Measurements from ENCODE around the gene SCG3.

SCG3 gene

GRCh38 chr15:51709031-51709430 lies 27.7 kb downstream of the SCG3 start:
- H3K9me3 ChIP-seq (ENCODE audit: insufficient read depth, low read depth, low read length) = no peaks in the 10 kb centered on the region
- no peaks in the 10 kb centered on the region for H3K36me3 ChIP-seq (ENCODE audit: insufficient read depth, low read length)

DNA sequence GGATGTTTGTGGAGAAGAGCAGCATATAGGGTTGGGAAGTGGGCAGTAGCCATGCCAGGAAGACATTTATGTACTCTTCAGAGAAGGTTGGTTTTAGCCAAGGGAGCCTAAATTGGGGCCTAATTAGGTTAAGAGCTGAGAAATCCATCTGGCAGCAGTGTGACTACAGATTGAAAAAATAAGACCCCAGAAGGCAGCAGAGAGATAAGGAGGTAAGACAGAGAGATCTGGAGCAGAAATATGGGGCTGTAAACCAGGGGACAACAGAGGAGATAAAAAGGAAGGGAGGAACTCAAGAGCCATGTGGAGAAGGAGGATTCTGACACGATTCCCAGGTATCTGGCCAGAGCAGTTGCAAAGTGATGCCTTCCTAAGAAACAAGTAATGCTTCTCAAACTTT lies 32.9 kb downstream of the SCG3 start:
- TF ChIP-seq EZH2phosphoT487 (IDR thresholded peaks at IDR 0.05; ENCODE audit: borderline replicate concordance) (no peak), CTCF (conservative IDR thresholded peaks at IDR 0.05; ENCODE audit: low read length) (no peak)
- H3K79me2 ChIP-seq (ENCODE audit: insufficient read depth, low read length) = no peaks in the 10 kb centered on the region
- H3K4me3 ChIP-seq (ENCODE audit: low read length, poor library complexity, severe bottlenecking) = no peak overlapping the region
- no peak overlapping the region for H3K9ac ChIP-seq (ENCODE audit: low read depth, low read length, poor library complexity, severe bottlenecking)
- no peaks in the 10 kb centered on the region for H3F3A ChIP-seq (ENCODE audit: low read depth)
- no peaks in the 10 kb centered on the region for H3K36me3 ChIP-seq (ENCODE audit: insufficient read depth, low read length)
- no peaks in the 10 kb centered on the region for H3K4me1 ChIP-seq (ENCODE audit: insufficient read depth, low read length, poor library complexity, severe bottlenecking)
- no peaks in the 10 kb centered on the region for H3K27me3 ChIP-seq (ENCODE audit: insufficient read depth, low read length, poor library complexity, severe bottlenecking)
- no peak overlapping the region for H3K4me2 ChIP-seq (ENCODE audit: low read depth, low read length, poor library complexity, severe bottlenecking)
- no peaks in the 10 kb centered on the region for H4K20me1 ChIP-seq (ENCODE audit: insufficient read depth, low read length, poor library complexity, severe bottlenecking)
- no peak overlapping the region for H2AFZ ChIP-seq (ENCODE audit: low read length)
- no peaks in the 10 kb centered on the region for H3K9me3 ChIP-seq (ENCODE audit: insufficient read depth, low read depth, low read length)
- no peaks in the 10 kb centered on the region for H3K9me2 ChIP-seq (replicated peaks; ENCODE audit: low read depth, low read length)

More at GRCh38 chr15:51709031-51709430, 27.7 kb downstream of the SCG3 start:
- Histone ChIP-seq H3K4me2 (ENCODE audit: low read depth, low read length, poor library complexity, severe bottlenecking) (no peak overlapping the region), H3K4me1 (ENCODE audit: insufficient read depth, low read length, poor library complexity, severe bottlenecking) (no peaks in the 10 kb centered on the region), H3K4me3 (ENCODE audit: low read length, poor library complexity, severe bottlenecking) (no peak overlapping the region), H2AFZ (ENCODE audit: low read length) (no peak overlapping the region), H4K20me1 (ENCODE audit: insufficient read depth, low read length, poor library complexity, severe bottlenecking) (no peaks in the 10 kb centered on the region), H3K9me2 (replicated peaks; ENCODE audit: low read depth, low read length) (no peaks in the 10 kb centered on the region), H3F3A (ENCODE audit: low read depth) (no peaks in the 10 kb centered on the region), H3K9ac (ENCODE audit: low read depth, low read length, poor library complexity, severe bottlenecking) (no peak overlapping the region), H3K79me2 (ENCODE audit: insufficient read depth, low read length) (no peaks in the 10 kb centered on the region), H3K27me3 (ENCODE audit: insufficient read depth, low read length, poor library complexity, severe bottlenecking) (no peaks in the 10 kb centered on the region)
- no peak for TF ChIP-seq EZH2phosphoT487 (IDR thresholded peaks at IDR 0.05; ENCODE audit: borderline replicate concordance)
- TF ChIP-seq CTCF (conservative IDR thresholded peaks at IDR 0.05; ENCODE audit: low read length) = no peak

- Histone ChIP-seq H4K20me1 (ENCODE audit: insufficient read depth, low read length, poor library complexity, severe bottlenecking) (no peaks in the 10 kb centered on the region), H3K4me1 (ENCODE audit: insufficient read depth, low read length, poor library complexity, severe bottlenecking) (no peaks in the 10 kb centered on the region), H3K9me2 (replicated peaks; ENCODE audit: low read depth, low read length) (no peaks in the 10 kb centered on the region), H3K36me3 (ENCODE audit: insufficient read depth, low read length) (peaks cover 2% of the 10 kb centered on the region; the same call in 1 of the 2 replicates), H3K9me3 (ENCODE audit: insufficient read depth, low read depth, low read length) (no peaks in the 10 kb centered on the region), H3K27me3 (ENCODE audit: insufficient read depth, low read length, poor library complexity, severe bottlenecking) (no peaks in the 10 kb centered on the region), H3K9ac (ENCODE audit: low read depth, low read length, poor library complexity, severe bottlenecking) (no peak overlapping the region), H3F3A (ENCODE audit: low read depth) (no peaks in the 10 kb centered on the region), H3K79me2 (ENCODE audit: insufficient read depth, low read length) (no peaks in the 10 kb centered on the region), H2AFZ (ENCODE audit: low read length) (no peak overlapping the region), H3K4me3 (ENCODE audit: low read length, poor library complexity, severe bottlenecking) (no peak overlapping the region), H3K4me2 (ENCODE audit: low read depth, low read length, poor library complexity, severe bottlenecking) (no peak overlapping the region)
- TF ChIP-seq CTCF (conservative IDR thresholded peaks at IDR 0.05; ENCODE audit: low read length) (no peak), EZH2phosphoT487 (IDR thresholded peaks at IDR 0.05; ENCODE audit: borderline replicate concordance) (no peak)
Observed at GRCh38 chr15:51714911-51715310, 33.6 kb downstream of the SCG3 start.

Measured in Loucy (cell line).